Gastrocnemius medialis (tissue), 4 donors: ENCODE data around the gene MRPL17.

Source experiments
- POLR2A ChIP-seq, 2 donors: fragments of 450-650 bp; IDR thresholded peaks; one replicate each; pipeline ENCODE4 v1.6.1; 2017; ENCODE audit warnings: antibody characterized with exemption in 2 of 2, mild to moderate bottlenecking in 2 of 2, moderate library complexity in 2 of 2
- TF ChIP-seq, protein P1 (sequence below), 5 experiments: fragments of 450-650 bp in 3 of 5; fragments of 200-600 bp in 2 of 5; sonication (generic) in 2 of 5; IDR thresholded peaks in 4 of 5; conservative IDR thresholded peaks in 1 of 5; 1 replicate in 4 of 5; 2 replicates in 1 of 5; pipeline ENCODE4 v1.5.1; 2016 to 2019; ENCODE audit warnings: antibody characterized with exemption in 5 of 5, mild to moderate bottlenecking in 3 of 5, moderate library complexity in 3 of 5

DNA sequence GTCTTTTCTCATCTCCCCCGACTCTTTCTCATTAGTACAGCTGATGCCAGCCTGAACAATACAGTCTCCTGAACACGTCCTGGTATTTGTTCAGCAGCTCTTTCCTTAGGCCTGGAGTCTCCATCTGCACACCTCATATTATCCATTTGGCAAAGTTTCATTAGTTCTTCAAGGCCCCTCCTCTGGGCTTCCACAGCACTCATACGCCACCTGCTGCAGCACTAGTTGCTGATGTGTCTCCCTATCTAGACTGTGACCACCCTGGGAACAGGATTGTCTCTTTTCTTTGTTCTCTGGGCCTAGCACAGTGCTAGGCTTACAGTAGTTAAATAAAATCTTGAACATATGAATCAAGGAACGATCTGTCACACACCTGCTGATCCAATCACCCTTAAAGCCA is 44.7 kb downstream of the MRPL17 start:
- TF ChIP-seq, protein P1, sequence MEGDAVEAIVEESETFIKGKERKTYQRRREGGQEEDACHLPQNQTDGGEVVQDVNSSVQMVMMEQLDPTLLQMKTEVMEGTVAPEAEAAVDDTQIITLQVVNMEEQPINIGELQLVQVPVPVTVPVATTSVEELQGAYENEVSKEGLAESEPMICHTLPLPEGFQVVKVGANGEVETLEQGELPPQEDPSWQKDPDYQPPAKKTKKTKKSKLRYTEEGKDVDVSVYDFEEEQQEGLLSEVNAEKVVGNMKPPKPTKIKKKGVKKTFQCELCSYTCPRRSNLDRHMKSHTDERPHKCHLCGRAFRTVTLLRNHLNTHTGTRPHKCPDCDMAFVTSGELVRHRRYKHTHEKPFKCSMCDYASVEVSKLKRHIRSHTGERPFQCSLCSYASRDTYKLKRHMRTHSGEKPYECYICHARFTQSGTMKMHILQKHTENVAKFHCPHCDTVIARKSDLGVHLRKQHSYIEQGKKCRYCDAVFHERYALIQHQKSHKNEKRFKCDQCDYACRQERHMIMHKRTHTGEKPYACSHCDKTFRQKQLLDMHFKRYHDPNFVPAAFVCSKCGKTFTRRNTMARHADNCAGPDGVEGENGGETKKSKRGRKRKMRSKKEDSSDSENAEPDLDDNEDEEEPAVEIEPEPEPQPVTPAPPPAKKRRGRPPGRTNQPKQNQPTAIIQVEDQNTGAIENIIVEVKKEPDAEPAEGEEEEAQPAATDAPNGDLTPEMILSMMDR (IDR thresholded peaks at IDR 0.05 in 4 of 5, conservative IDR thresholded peaks at IDR 0.05 in 1 of 5) = no peak
- no peak for TF ChIP-seq POLR2A (IDR thresholded peaks at IDR 0.05)
